ENCODE measurements around the gene NBEAL2. TPM values are rescaled to one million over a fixed set of nuclear protein-coding genes. Genes with fewer than 3 reads are reported as not detected.

Gene NBEAL2
- polyA plus RNA-seq, 3 donors = 10.4 to 622 (median 17.3) TPM

- peaks cover 63 to 95% of the 10 kb centered on the region in 2 donors for H3K36me3 ChIP-seq (replicated peaks in 1 of 2; ENCODE audit: control insufficient read depth in 1 of 2, insufficient read depth in 2 of 2, low read length in 2 of 2)
- peaks cover 7% of the 10 kb centered on the region for H4K20me1 ChIP-seq (ENCODE audit: insufficient read depth, low read length)
- Mint-ChIP-seq H3K36me3 (peaks cover 55 to 83% of the 10 kb centered on the region in 2 donors), H3K4me3 (no peak overlapping the region), H3K27me3 (ENCODE audit: low read depth in 3 of 3) (no peaks in the 10 kb centered on the region), H3K27ac (no peak overlapping the region), H3K9me3 (peaks cover 0 to 3% (median 0%) of the 10 kb centered on the region in 7 donors), H3K4me1 (no peaks in the 10 kb centered on the region)
- intact Hi-C loops (cut with micrococcal nuclease) = no loop called here
- DNase-seq = no peak
- H3K4me3 ChIP-seq (replicated peaks in 1 of 3; ENCODE audit: low read depth in 2 of 3, low read length in 3 of 3) = no peak overlapping the region
- no peaks in the 10 kb centered on the region for H3K27me3 ChIP-seq (ENCODE audit: control insufficient read depth in 2 of 2, insufficient read depth in 2 of 2, low read length in 2 of 2)
- H3K27ac ChIP-seq (ENCODE audit: low read depth in 1 of 2, low read length in 2 of 2) = no peak overlapping the region
- WGBS (ENCODE audit: insufficient coverage) = no CpG with 5 or more reads among the region's 3 CpGs
- H3K9me3 ChIP-seq (replicated peaks in 1 of 2; ENCODE audit: control insufficient read depth in 1 of 2, insufficient read depth in 1 of 2, low read length in 2 of 2) = no peaks in the 10 kb centered on the region
- H3K4me1 ChIP-seq (ENCODE audit: control insufficient read depth in 1 of 2, insufficient read depth in 2 of 2, low read length in 2 of 2) = no peaks in the 10 kb centered on the region
- H3K4me2 ChIP-seq (replicated peaks; ENCODE audit: extremely low read depth, low read length, poor library complexity, severe bottlenecking) = no peak overlapping the region
- no peaks in the 10 kb centered on the region for H3K79me2 ChIP-seq (ENCODE audit: insufficient read depth, low read length)
- H3K9ac ChIP-seq (ENCODE audit: insufficient read depth, low read length, poor library complexity, severe bottlenecking) = no peak overlapping the region
- no peak overlapping the region for H2AFZ ChIP-seq (ENCODE audit: insufficient read depth, low read depth, low read length, poor library complexity, severe bottlenecking)
- no peak for TF ChIP-seq CTCF (IDR thresholded peaks at IDR 0.05)
Observed at GRCh38 chr3:47041114-47041513, 61.6 kb downstream of the NBEAL2 start.

GRCh38 chr3:47042231-47042791 is 62.8 kb downstream of the NBEAL2 start:
- Histone ChIP-seq H3K27me3 (ENCODE audit: control insufficient read depth in 2 of 2, insufficient read depth in 2 of 2, low read length in 2 of 2) (no peaks in the 10 kb centered on the region), H4K20me1 (ENCODE audit: insufficient read depth, low read length) (peaks cover 18% of the 10 kb centered on the region), H3K9ac (ENCODE audit: insufficient read depth, low read length, poor library complexity, severe bottlenecking) (no peak overlapping the region), H3K4me1 (ENCODE audit: control insufficient read depth in 1 of 2, insufficient read depth in 2 of 2, low read length in 2 of 2) (no peaks in the 10 kb centered on the region), H3K79me2 (ENCODE audit: insufficient read depth, low read length) (no peaks in the 10 kb centered on the region), H3K9me3 (replicated peaks in 1 of 2; ENCODE audit: control insufficient read depth in 1 of 2, insufficient read depth in 1 of 2, low read length in 2 of 2) (no peaks in the 10 kb centered on the region), H2AFZ (ENCODE audit: insufficient read depth, low read depth, low read length, poor library complexity, severe bottlenecking) (no peak overlapping the region), H3K4me2 (replicated peaks; ENCODE audit: extremely low read depth, low read length, poor library complexity, severe bottlenecking) (no peak overlapping the region), H3K36me3 (replicated peaks in 1 of 2; ENCODE audit: control insufficient read depth in 1 of 2, insufficient read depth in 2 of 2, low read length in 2 of 2) (peaks cover 66 to 89% of the 10 kb centered on the region in 2 donors), H3K4me3 (replicated peaks in 1 of 3; ENCODE audit: low read depth in 2 of 3, low read length in 3 of 3) (no peak overlapping the region), H3K27ac (ENCODE audit: low read depth in 1 of 2, low read length in 2 of 2) (no peak overlapping the region)
- peak overlapping the region in 3 of 7 donors; percentile 29 to 55 (median 45) for H3K27ac Mint-ChIP-seq
- peaks cover 0 to 3% (median 0%) of the 10 kb centered on the region in 7 donors for H3K9me3 Mint-ChIP-seq
- H3K27me3 Mint-ChIP-seq (ENCODE audit: low read depth in 3 of 3) = no peaks in the 10 kb centered on the region
- intact Hi-C loops (cut with micrococcal nuclease) = no loop called here
- WGBS (ENCODE audit: insufficient coverage) = 67% methylated on average over 1 of the region's 5 CpGs
- no peak for DNase-seq
- no peak for TF ChIP-seq CTCF (IDR thresholded peaks at IDR 0.05)
- H3K36me3 Mint-ChIP-seq = peaks cover 52 to 80% of the 10 kb centered on the region in 2 donors
- no peaks in the 10 kb centered on the region for H3K4me1 Mint-ChIP-seq
- H3K4me3 Mint-ChIP-seq = no peak overlapping the region

Data from CD14-positive monocyte (primary cell).